GM21737 (cell line): ENCODE results near the gene COL5A1.

Source experiments
- ATAC-seq: cut with Tn5 transposase; IDR thresholded peaks from one replicate; pipeline ENCODE4 v1.9.1; 2021; ENCODE audit warnings: mild to moderate bottlenecking, moderate library complexity; ENCODE audit not compliant: unreplicated experiment

The COL5A1 gene

GRCh38 chr9:134782921-134783698, 141.5 kb downstream of the COL5A1 start:
- no peak for ATAC-seq

GRCh38 chr9:134783699-134784039, 142.1 kb downstream of the COL5A1 start:
- no peak for ATAC-seq

- ATAC-seq = no peak
Measured at GRCh38 chr9:134784577-134785305, 143.1 kb downstream of the COL5A1 start.

DNA sequence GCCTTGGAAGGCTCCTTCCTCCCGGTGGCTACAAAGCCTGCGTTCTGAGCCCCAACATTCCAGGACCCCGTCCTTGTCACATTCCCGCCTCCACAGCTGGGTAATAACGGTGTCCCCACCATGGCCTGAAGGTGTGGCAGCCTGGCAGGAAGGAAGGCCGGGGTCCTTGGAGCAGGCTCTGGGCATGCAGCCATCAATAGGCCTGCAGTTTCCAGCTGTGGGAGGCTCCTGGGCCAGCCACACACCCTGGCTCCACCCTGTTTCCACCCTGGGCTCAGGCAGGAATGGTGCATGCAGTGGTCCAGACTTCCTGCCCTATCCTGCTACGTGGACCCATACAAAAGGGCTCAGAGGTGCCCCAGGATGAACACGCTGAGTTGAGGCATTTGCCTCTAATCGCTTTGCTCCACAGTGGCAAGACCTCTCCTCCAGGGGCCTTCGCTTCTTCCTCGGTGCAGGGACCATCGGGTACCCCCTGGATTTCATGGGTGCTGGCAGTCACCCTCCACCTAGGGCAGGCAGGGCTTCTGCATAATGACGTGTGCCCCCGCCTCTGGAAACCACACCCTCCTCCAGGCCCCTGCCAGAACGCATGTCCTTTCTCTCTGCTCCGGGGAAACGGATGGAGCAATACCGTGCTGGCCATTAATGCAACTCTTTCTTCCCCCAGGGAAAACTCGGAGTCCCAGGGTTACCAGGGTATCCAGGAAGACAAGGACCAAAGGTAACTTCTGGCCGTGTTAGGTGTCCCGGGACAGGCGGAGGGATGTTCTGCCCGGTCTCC, 143.9 kb downstream of the COL5A1 start:
- ATAC-seq = no peak

- ATAC-seq = no peak
Measured at GRCh38 chr9:134787601-134788531, 146.3 kb downstream of the COL5A1 start.

DNA sequence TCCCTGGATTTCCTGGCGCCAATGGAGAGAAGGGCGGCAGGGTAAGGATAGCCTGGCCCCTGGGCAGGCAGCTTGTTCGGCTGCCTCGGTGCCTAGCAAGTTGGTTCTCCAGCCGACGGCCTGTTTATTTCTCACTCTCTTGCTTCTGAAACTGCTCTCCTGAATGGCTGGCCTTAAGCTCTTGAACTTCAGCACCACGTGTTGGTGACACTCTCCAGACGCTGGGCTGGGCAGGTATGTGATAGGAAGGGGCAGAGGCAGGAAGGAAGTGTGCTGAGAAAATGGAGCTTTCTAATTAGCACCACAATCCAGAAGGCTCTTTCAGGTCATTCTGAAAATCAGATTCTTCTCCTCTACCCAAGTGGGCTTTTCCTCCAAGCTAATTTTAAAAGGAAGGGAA, 147.6 kb downstream of the COL5A1 start:
- ATAC-seq = no peak

DNA sequence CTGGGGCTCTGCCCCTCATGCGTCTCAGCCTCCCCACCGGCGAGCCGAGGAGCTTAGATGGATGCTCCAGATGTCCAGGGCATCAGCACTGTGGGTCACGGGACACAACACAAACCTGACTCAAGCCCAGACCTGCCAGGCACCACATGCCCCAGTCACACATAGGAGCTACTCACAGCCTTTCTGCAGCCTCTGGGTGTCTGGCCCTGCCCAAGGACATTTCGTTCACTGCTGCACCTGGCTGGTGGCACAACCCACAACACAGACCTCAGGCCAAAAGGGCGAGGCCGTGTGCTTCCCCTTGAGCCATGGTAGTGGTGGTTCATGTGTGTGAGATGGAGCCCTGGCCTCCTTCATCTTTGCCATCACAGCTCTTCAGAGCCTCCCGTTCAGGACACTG, 149.4 kb downstream of the COL5A1 start:
- no peak for ATAC-seq

- no peak for ATAC-seq
Measured at GRCh38 chr9:134792627-134793026, 151.0 kb downstream of the COL5A1 start.

GRCh38 chr9:134793288-134794188, 151.9 kb downstream of the COL5A1 start:
- ATAC-seq = no peak

DNA sequence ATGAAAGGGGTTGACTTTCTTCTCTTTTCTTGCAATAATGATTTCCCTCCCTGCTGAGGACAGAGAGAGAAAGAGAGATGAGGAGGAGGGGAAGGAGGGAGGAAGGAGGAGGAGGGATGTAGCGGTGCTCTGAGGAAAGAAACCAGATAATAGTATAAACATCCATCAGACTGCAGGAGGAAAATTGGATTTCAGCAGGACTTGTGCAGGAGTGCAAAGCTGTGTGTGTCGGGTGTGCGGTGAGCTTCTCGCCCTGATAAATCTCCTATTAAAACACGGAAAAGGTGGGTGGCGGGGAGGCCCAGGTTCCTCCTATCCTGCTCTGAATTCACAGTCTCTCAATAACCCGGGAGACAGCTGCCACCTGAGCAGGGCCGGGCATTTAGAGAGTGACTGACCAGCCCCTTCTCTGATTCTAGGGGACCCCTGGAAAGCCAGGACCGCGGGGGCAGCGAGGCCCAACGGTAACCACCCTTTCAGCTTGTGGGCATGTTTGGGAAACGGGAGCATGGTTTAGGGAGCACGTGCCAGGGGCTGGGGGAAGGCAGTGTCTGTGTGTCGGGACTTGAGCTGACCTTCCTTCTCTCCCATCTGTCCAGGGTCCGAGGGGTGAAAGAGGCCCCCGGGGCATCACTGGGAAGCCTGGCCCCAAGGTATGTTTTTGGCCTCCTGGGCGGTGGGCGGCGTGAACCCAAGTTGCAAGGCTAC, 153.2 kb downstream of the COL5A1 start:
- ATAC-seq = no peak

GRCh38 chr9:134795446-134795845, 153.8 kb downstream of the COL5A1 start:
- no peak for ATAC-seq

DNA sequence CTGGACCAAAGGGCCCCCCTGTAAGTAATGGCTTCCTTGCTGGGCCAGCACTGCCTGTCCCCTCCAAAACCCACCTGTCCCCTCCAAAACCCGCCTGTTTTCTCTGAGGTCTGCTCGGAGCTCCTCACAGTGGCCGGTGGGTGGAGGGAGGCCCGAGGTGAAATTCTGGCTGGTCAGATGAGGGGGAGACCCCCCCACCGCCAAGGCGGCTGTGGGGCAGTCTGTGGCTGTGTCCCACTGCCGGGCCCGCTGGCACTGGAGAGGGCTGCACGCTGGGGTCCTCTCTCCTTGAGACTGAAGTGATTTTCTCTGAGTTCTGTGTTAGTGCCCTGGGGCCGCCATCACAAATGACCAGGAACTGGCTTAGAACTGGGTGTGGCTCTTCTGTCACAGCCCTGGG, 155.3 kb downstream of the COL5A1 start:
- ATAC-seq = no peak

- ATAC-seq = no peak
Measured at GRCh38 chr9:134800791-134801339, 159.3 kb downstream of the COL5A1 start.

GRCh38 chr9:134802216-134802795, 160.7 kb downstream of the COL5A1 start:
- no peak for ATAC-seq

DNA sequence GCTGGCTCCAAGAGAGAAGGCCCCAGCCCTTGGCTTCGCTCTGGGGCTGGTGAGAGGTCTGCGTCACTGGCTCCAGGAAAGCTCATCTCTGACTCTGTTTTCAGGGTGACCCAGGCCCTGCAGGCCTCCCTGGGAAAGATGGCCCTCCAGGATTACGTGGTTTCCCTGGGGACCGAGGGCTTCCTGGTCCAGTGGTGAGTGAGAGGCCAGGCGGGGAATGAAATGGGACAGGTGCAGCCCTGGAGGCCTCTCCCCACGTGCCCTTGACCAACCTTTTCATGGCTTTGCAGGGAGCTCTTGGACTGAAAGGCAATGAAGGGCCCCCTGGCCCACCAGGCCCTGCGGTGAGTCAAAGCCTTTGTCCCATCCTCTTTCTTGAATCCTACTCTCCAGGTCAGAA, 163.3 kb downstream of the COL5A1 start:
- no peak for ATAC-seq

GRCh38 chr9:134807716-134808446, 166.3 kb downstream of the COL5A1 start:
- no peak for ATAC-seq

GRCh38 chr9:134808447-134808792, 166.8 kb downstream of the COL5A1 start:
- ATAC-seq = no peak

DNA sequence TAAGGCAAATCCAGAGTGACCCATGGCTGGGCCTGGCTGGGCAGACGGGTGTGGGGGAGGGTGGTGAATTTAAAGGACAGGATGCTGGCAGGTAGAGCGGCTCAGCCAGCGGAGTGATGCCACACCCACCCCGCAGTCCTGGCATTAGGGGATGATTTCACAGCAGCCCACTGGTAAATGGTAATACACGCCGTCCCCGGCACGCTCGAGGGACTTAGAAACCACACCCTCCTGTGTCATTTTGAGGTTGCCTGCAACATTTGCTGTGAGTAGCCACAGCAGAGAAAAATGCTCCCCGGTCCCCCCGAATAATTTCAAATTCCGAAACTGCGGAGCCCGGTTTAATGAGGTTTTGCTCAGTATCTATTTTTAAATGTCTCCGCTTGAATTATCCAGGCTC, 167.7 kb downstream of the COL5A1 start:
- no peak for ATAC-seq
